A673 (cell line): Measurements from ENCODE around the gene MAPK4. TPM values are rescaled to one million over a fixed set of nuclear protein-coding genes. Genes with fewer than 3 reads are reported as not detected.

ENCODE experiments used
- BruUV-seq: library from RNA; stranded (reverse); fragments of 400-500 nt; replicated peaks from 2 replicates; lab custom pipeline; 2021; lab: Mats Ljungman, UMichigan
- CTCF ChIA-PET: fragments of 300-600 bp; sonication (Branson Sonifier 250); formaldehyde crosslinking; loops from one replicate; lab custom pipeline; 2022; ENCODE audit warnings: antibody characterized with exemption; lab: Charles Lee
- POLR2A ChIA-PET: fragments of 300-600 bp; sonication (Branson Sonifier 250); formaldehyde crosslinking; loops from one replicate; lab custom pipeline; 2022; ENCODE audit warnings: antibody characterized with exemption; ENCODE audit not compliant: low non-redundant PET; lab: Charles Lee
- DNase-seq: peaks from one replicate; pipeline ENCODE4 v3.0.0-alpha.2; 2015; ENCODE audit warnings: low spot score
- H3K27ac ChIP-seq: fragments of 200-600 bp; sonication (generic); 2 replicates; pipeline ENCODE4 v1.5.1; 2016; ENCODE audit warnings: mixed run types, low read depth, mild to moderate bottlenecking, mixed read lengths, antibody characterized with exemption, low read length; ENCODE audit not compliant: poor library complexity, severe bottlenecking
- H3K27me3 ChIP-seq: fragments of 200-600 bp; sonication (generic); replicated peaks from 2 replicates; pipeline ENCODE4 v1.6.1; 2017; ENCODE audit warnings: mixed run types, low read depth, mild to moderate bottlenecking, mixed read lengths, antibody characterized with exemption, low read length; ENCODE audit not compliant: insufficient read depth, poor library complexity
- H3K36me3 ChIP-seq: fragments of 200-600 bp; sonication (generic); 2 replicates; pipeline ENCODE4 v1.6.1; 2016; ENCODE audit warnings: mixed run types, mild to moderate bottlenecking, mixed read lengths, antibody characterized with exemption, low read length; ENCODE audit not compliant: insufficient read depth, poor library complexity, severe bottlenecking
- H3K4me1 ChIP-seq: fragments of 200-600 bp; sonication (generic); 2 replicates; pipeline ENCODE4 v1.6.1; 2017; ENCODE audit warnings: mixed run types, mild to moderate bottlenecking, mixed read lengths, antibody characterized with exemption, low read length; ENCODE audit not compliant: insufficient read depth, poor library complexity, severe bottlenecking
- H3K4me3 ChIP-seq: fragments of 200-600 bp; sonication (generic); 2 replicates; pipeline ENCODE4 v1.5.1; 2016; ENCODE audit warnings: low read depth, mixed run types, mild to moderate bottlenecking, mixed read lengths, low read length; ENCODE audit not compliant: poor library complexity, severe bottlenecking
- H3K9me3 ChIP-seq: fragments of 200-600 bp; sonication (generic); 2 replicates; pipeline ENCODE4 v1.6.1; 2016; ENCODE audit warnings: mixed run types, low read depth, mild to moderate bottlenecking, mixed read lengths, antibody characterized with exemption, low read length; ENCODE audit not compliant: poor library complexity, severe bottlenecking
- EZH2 ChIP-seq: fragments of 200-600 bp; sonication (generic); IDR thresholded peaks from 2 replicates; pipeline ENCODE4 v1.6.1; 2017; ENCODE audit warnings: borderline replicate concordance, low read depth, mild to moderate bottlenecking, mixed read lengths, antibody characterized with exemption, low read length; ENCODE audit not compliant: poor library complexity, severe bottlenecking
- intact Hi-C: fragments of 100-400 bp; cut with micrococcal nuclease; formaldehyde crosslinking; loops from one replicate; pipeline ENCODE4 v1.10.0; 2022; ENCODE audit not compliant: unreplicated experiment
- total RNA-seq: library from RNA; stranded (reverse); gene quantifications from 2 replicates; pipeline ENCODE4 v1.2.3, GENCODE V29; 2021
- TF ChIP-seq, protein P1 (sequence below): fragments of 300-800, 200-600 bp; sonication (generic); conservative IDR thresholded peaks from 2 replicates; pipeline ENCODE4 v1.5.1; 2017; ENCODE audit warnings: low read depth, mild to moderate bottlenecking, antibody characterized with exemption, low read length, moderate library complexity, mixed read lengths

The MAPK4 gene
- total RNA-seq, 1 experiment from 2014 or later = 0.62 TPM

DNA sequence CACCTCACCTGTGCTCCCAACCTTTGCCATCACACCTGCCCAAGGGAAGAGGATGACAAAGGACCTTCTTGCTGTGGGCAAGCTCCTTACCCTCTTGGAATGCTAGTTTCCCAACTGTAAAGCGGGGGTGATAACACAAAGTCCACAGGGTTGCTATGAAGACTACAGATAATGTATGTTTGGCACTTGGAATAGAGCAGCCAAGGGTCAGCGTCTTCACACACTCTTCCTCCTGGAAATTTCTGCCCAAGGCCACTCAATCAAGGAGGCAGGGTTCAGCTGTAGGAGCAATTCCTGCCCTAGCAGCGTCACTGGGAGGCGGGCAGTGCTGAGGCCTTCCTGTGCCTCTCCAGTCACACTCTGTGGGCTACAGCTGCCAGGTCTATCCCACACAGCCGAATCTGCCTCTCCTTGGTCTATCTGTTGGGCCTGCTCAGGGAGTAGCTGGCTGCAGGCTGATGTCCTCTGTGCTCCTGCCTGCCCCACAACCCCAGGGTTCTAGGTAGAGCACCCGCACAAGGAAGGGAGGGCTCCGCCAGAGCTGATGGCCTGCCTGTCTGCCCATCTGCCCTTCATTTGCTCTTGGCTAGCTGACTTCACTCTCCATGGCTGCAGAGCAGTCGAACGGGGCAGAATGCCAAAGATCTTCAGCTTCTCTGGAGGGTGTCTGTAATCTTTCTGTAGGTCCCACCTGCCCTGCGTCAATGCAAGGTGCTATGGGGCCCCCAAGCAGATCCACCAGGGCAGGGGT lies 168.0 kb downstream of the MAPK4 start:
- CTCF ChIA-PET = no interaction called here
- H3K4me1 ChIP-seq = no peaks in the 10 kb centered on the region
- no peak overlapping the region for H3K27ac ChIP-seq
- no peaks in the 10 kb centered on the region for H3K9me3 ChIP-seq
- POLR2A ChIA-PET = no interaction called here
- no TSS peak for BruUV-seq
- H3K36me3 ChIP-seq = no peaks in the 10 kb centered on the region
- no peaks in the 10 kb centered on the region for H3K27me3 ChIP-seq
- TF ChIP-seq EZH2 = no peak
- TF ChIP-seq, protein P1, sequence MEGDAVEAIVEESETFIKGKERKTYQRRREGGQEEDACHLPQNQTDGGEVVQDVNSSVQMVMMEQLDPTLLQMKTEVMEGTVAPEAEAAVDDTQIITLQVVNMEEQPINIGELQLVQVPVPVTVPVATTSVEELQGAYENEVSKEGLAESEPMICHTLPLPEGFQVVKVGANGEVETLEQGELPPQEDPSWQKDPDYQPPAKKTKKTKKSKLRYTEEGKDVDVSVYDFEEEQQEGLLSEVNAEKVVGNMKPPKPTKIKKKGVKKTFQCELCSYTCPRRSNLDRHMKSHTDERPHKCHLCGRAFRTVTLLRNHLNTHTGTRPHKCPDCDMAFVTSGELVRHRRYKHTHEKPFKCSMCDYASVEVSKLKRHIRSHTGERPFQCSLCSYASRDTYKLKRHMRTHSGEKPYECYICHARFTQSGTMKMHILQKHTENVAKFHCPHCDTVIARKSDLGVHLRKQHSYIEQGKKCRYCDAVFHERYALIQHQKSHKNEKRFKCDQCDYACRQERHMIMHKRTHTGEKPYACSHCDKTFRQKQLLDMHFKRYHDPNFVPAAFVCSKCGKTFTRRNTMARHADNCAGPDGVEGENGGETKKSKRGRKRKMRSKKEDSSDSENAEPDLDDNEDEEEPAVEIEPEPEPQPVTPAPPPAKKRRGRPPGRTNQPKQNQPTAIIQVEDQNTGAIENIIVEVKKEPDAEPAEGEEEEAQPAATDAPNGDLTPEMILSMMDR = no peak
- H3K4me3 ChIP-seq = no peak overlapping the region
- no peak for DNase-seq
- intact Hi-C loops = no loop called here

DNA sequence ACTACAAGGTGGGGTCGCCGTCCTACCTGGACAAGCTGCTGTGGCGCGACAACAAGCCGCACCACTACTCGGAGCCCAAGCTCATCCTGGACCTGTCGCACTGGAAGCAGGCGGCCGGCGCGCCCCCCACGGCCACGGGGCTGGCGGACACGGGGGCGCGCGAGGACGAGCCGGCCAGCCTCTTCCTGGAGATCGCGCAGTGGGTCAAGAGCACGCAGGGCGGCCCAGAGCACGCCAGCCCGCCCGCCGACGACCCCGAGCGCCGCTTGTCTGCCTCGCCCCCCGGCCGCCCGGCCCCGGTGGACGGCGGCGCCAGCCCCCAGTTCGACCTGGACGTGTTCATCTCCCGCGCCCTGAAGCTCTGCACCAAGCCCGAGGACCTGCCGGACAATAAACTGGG lies 169.5 kb downstream of the MAPK4 start:
- no TSS peak for BruUV-seq
- intact Hi-C loops = no loop called here
- Histone ChIP-seq H3K27ac (no peak overlapping the region), H3K4me3 (no peak overlapping the region), H3K4me1 (no peaks in the 10 kb centered on the region), H3K27me3 (no peaks in the 10 kb centered on the region), H3K9me3 (no peaks in the 10 kb centered on the region), H3K36me3 (no peaks in the 10 kb centered on the region)
- ChIA-PET POLR2A (no interaction called here), CTCF (no interaction called here)
- TF ChIP-seq, protein P1 = no peak
- TF ChIP-seq EZH2 = no peak
- DNase-seq = no peak

DNA sequence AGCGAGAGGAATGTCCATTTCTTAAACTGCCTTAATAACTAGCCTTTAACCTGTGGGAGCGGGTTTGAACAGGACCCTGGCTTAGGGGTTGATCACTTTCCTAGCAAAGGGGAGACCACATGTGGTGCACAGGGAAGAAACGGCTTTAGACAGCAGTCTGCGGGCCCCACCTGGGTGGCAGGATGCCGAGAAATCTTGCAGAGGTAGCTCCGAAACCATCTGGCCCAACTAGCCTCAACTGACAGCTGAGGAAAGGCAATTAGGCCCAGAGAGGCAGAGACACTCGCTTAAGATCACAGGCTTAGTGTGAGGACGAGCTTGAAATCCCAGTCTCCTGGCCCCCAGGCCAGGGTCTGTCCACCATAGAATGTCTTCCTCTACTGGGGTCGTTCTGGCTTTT lies 170.1 kb downstream of the MAPK4 start:
- Histone ChIP-seq H3K27me3 (no peaks in the 10 kb centered on the region), H3K9me3 (no peaks in the 10 kb centered on the region), H3K27ac (no peak overlapping the region), H3K4me3 (no peak overlapping the region), H3K4me1 (no peaks in the 10 kb centered on the region), H3K36me3 (no peaks in the 10 kb centered on the region)
- intact Hi-C loops = no loop called here
- ChIA-PET POLR2A (no interaction called here), CTCF (no interaction called here)
- BruUV-seq = no TSS peak
- DNase-seq = no peak
- TF ChIP-seq EZH2 = no peak
- TF ChIP-seq, protein P1 = no peak
